NT2/D1 (cell line): ENCODE results near the gene WRAP73.

Experiments
- SUZ12 ChIP-seq: IDR thresholded peaks from 2 replicates; pipeline ENCODE4 v1.6.1; 2011; ENCODE audit not compliant: insufficient read length, insufficient read depth; ENCODE audit errors: extremely low read depth
- YY1 ChIP-seq: IDR thresholded peaks from 2 replicates; pipeline ENCODE4 v1.6.1; 2011; ENCODE audit not compliant: insufficient read length, insufficient read depth

- TF ChIP-seq YY1 (no peak), SUZ12 (no peak)
Observed at GRCh38 chr1:3699596-3699995, 49.7 kb upstream of the WRAP73 start.
